K562 (cell line): ENCODE measurements around the gene METRNL. TPM values are rescaled to one million over a fixed set of nuclear protein-coding genes. Genes with fewer than 3 reads are reported as not detected.
A peak's percentile ranks its signal among the peaks of the same experiment; 100 is the strongest.

Experiments
- ATAC-seq: fragments of 200-7000 bp; cut with Tn5 transposase; 3 replicates; pipeline ENCODE4 v1.9.1; 2020; ENCODE audit warnings: moderate library complexity
- BruUV-seq: library from RNA; stranded (reverse); fragments of 400-500 nt; replicated peaks from 2 replicates; lab custom pipeline; 2021; lab: Mats Ljungman, UMichigan
- CTCF ChIA-PET: fragments of 300-600 bp; formaldehyde crosslinking; extraction: SDS; loops from one replicate; lab custom pipeline; 2021; ENCODE audit warnings: low intra/inter-chr PET ratio; lab: Yijun Ruan, JAX
- POLR2A ChIA-PET: fragments of 300-600, 350-650 bp; sonication (Branson Sonifier 250); formaldehyde crosslinking; extraction: SDS; loops from one replicate; lab custom pipeline; 2021; ENCODE audit warnings: antibody characterized with exemption, inconsistent platforms; lab: Yijun Ruan, JAX
- DNase-seq, 4 experiments: peaks; one replicate each; pipeline versions ENCODE4 v3.0.0 to v3.0.0-alpha.2; 2011 to 2018; ENCODE audit warnings: low spot score in 3 of 4, mixed read lengths in 3 of 4; ENCODE audit errors: extremely low read depth in 1 of 4
- FAIRE-seq: peaks from 2 replicates; lab custom pipeline; 2011; peaks lifted over from hg19 to GRCh38; lab: Jason Lieb, UNC
- H2AFZ ChIP-seq: 2 replicates; pipeline ENCODE4 v1.6.0; 2011; ENCODE audit warnings: low read depth, low read length, control low read depth, inconsistent platforms
- H3K27ac ChIP-seq: fragments of 200-600 bp; 3 replicates; pipeline ENCODE4 v1.8.0; 2011; ENCODE audit warnings: low read depth, mild to moderate bottlenecking, control low read depth, inconsistent platforms, low read length, moderate library complexity, mixed read lengths; ENCODE audit errors: extremely low read depth
- H3K27me3 ChIP-seq, 2 experiments: fragments of 300-600 bp in 1 of 2; 2 replicates in 1 of 2; 3 replicates in 1 of 2; pipeline versions ENCODE4 v1.6.0 to v1.8.0; 2011; ENCODE audit warnings: inconsistent platforms in 2 of 2, low read length in 2 of 2, mild to moderate bottlenecking in 1 of 2, mixed read lengths in 1 of 2, moderate library complexity in 1 of 2; ENCODE audit not compliant: control insufficient read depth in 2 of 2, insufficient read depth in 2 of 2
- H3K36me3 ChIP-seq: fragments of 300-600 bp; 3 replicates; pipeline ENCODE4 v1.8.0; 2011; ENCODE audit warnings: mild to moderate bottlenecking, low read length, inconsistent platforms; ENCODE audit not compliant: control insufficient read depth, insufficient read depth
- H3K4me1 ChIP-seq, 2 experiments: fragments of 200-600 bp in 1 of 2; replicated peaks in 1 of 2; 2 replicates in 1 of 2; 3 replicates in 1 of 2; pipeline versions ENCODE4 v1.5.1 to v1.8.0; 2011; ENCODE audit warnings: inconsistent platforms in 2 of 2, low read length in 2 of 2, mild to moderate bottlenecking in 1 of 2, mixed read lengths in 1 of 2, moderate library complexity in 1 of 2; ENCODE audit not compliant: control insufficient read depth in 2 of 2, insufficient read depth in 2 of 2
- H3K4me2 ChIP-seq: 2 replicates; pipeline ENCODE4 v1.6.1; 2011; ENCODE audit warnings: low read length, control low read depth, inconsistent platforms, mixed read lengths; ENCODE audit not compliant: insufficient read depth
- H3K4me3 ChIP-seq: fragments of 200-600 bp; sonication (generic), shearing (Covaris generic); 2 replicates; pipeline ENCODE4 v1.5.1; 2016; ENCODE audit warnings: control low read depth, inconsistent platforms
- H3K79me2 ChIP-seq: fragments of 200-600 bp; 3 replicates; pipeline ENCODE4 v1.8.0; 2011; ENCODE audit warnings: low read length, inconsistent platforms; ENCODE audit not compliant: control insufficient read depth, insufficient read depth
- H3K9ac ChIP-seq, 2 experiments: 2 replicates each; pipeline versions ENCODE4 v1.6.0 to v1.6.1; 2011; ENCODE audit warnings: low read depth in 2 of 2, low read length in 2 of 2, control low read depth in 1 of 2, inconsistent platforms in 1 of 2, mild to moderate bottlenecking in 1 of 2, mixed read lengths in 1 of 2; ENCODE audit not compliant: insufficient read depth in 1 of 2
- H3K9me1 ChIP-seq: one replicate; pipeline ENCODE4 v1.6.0; 2011; ENCODE audit warnings: inconsistent platforms, mild to moderate bottlenecking, low read length, moderate library complexity; ENCODE audit not compliant: control insufficient read depth, insufficient read depth
- H3K9me3 ChIP-seq: replicated peaks from 2 replicates; pipeline ENCODE4 v1.5.1; 2011; ENCODE audit warnings: low read depth, low read length, inconsistent platforms; ENCODE audit not compliant: control insufficient read depth, insufficient read depth
- H4K20me1 ChIP-seq: replicated peaks from 2 replicates; pipeline ENCODE4 v1.6.1; 2011; ENCODE audit warnings: low read length, inconsistent platforms, mixed read lengths; ENCODE audit not compliant: control insufficient read depth, insufficient read depth
- L3MBTL2 ChIP-seq: fragments of 450-650 bp; IDR thresholded peaks from 2 replicates; pipeline ENCODE4 v1.6.1; 2016; ENCODE audit warnings: mild to moderate bottlenecking, moderate library complexity
- MGA ChIP-seq: fragments of 450-650 bp; IDR thresholded peaks from 2 replicates; pipeline ENCODE4 v1.6.1; 2016; ENCODE audit warnings: mild to moderate bottlenecking, moderate library complexity
- NFRKB ChIP-seq: fragments of 450-650 bp; IDR thresholded peaks from 2 replicates; pipeline ENCODE4 v1.6.1; 2016; ENCODE audit warnings: low read depth
- ZNF583 ChIP-seq: fragments of 250-450 bp; sonication (Bioruptor Pico); IDR thresholded peaks from 2 replicates; pipeline ENCODE4 v1.4.0; 2020
- WGBS: fragments of 100-300 bp; shearing (Covaris generic); methylation state at CpG from one replicate; pipeline ENCODE4 v1.1.6; 2016; ENCODE audit warnings: low coverage, mixed read lengths; ENCODE audit not compliant: insufficient coverage; ENCODE audit errors: missing lambda C conversion rate; 5-methylcytosine and 5-hydroxymethylcytosine counted together
- in situ Hi-C: fragments of 300-500 bp; cut with MboI; formaldehyde crosslinking; loops from 4 replicates; pipeline ENCODE4 v1.15.0; 2018; ENCODE audit warnings: inconsistent platforms, mixed read lengths
- intact Hi-C: fragments of 100-400 bp; cut with micrococcal nuclease; formaldehyde crosslinking; loops from 2 replicates; pipeline ENCODE4 v1.14.2; 2022
- polyA plus RNA-seq, 8 experiments: library from polyadenylated mRNA; depleted of rRNA in 4 of 8; stranded (reverse) in 5 of 8; unstranded in 3 of 8; fragments of >200 nt; fragmentation: Nextera tagmentation in 2 of 8; fragmentation: Illumina TruSeq in 1 of 8; extraction: Ambion mirVana in 2 of 8; extraction: Trizol in 1 of 8; gene quantifications; 2 replicates each; pipeline versions ENCODE4 v1.2.1 to v1.2.3, GENCODE V29; 2011 to 2014; ENCODE audit warnings: inconsistent platforms in 1 of 8, missing spikeins in 1 of 8
- total RNA-seq, 7 experiments: library from RNA; depleted of rRNA in 6 of 7; stranded (reverse); fragments of >200 nt in 6 of 7; fragmentation: Illumina TruSeq in 2 of 7; extraction: Trizol in 2 of 7; gene quantifications; 2 replicates each; pipeline versions ENCODE4 v1.2.1 to v1.2.3, GENCODE V29; 2011 to 2021; ENCODE audit warnings: low replicate concordance in 1 of 7

Gene METRNL
- total and polyA plus RNA-seq, 9 of the 15 experiments (the other 6 are each of a cell fraction or from before 2014, with no cell fraction given), result 0.17 to 31.8 (median 2.9) TPM

DNA sequence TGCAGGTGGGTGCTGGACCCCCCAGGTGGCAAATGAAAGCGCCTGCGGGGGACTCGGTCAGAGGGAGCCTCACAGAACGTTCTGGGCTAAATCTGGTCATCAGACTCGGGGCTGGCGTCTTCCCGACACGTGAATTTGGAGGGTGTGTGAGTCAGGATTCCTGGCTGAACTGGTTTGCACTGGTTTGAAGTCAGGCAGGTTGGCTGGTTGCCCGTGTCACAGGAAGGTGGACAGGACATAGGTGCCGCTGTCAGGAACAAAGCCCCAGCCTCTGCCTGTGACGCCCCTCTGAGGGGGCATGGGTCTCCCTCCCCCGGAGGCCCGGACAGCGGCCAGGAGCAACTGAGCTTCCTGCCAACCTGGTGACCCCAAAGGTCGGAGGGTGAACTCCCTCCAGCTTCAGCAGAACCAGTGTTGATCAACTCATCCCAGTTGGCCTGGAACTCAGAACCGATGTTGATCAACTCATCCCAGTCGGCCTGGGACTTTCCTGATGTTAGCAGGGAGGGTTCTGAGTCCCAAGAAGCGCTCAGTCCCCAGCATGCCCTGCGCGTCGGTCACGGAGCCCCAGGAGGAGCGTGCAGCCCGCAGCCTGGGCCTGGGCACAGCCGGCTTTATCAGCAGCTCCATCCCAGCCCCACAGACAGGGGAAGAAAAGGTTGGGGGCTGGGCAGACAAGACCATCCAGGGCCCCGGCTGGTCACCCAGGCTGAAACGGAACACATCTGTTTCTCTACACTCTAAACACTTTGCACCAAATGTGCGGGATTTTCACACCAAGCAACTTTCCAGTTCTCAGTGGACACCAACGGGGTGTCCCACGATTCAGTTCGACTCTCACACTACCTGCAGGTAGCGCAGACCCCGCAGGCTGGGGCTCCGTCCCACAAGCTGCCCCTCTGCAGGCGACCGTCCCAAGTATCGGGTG is 14.4 kb upstream of the METRNL start:
- in situ Hi-C loops, result no loop called here
- ATAC-seq, result peak; percentile 34
- BruUV-seq, result no TSS peak
- Histone ChIP-seq H3K36me3 (no peaks in the 10 kb centered on the region), H3K9me3 (no peaks in the 10 kb centered on the region), H3K9ac (peak overlapping the region in 1 of 2 experiments; percentile 78; a peak in 2 of 4 replicates), H4K20me1 (no peaks in the 10 kb centered on the region; the same call in 1 of the 2 replicates), H3K27me3 (peaks cover 11 to 36% of the 10 kb centered on the region in 2 experiments; a peak in 3 of 5 replicates), H3K27ac (no peak overlapping the region), H3K4me1 (peaks cover 8 to 72% of the 10 kb centered on the region in 2 experiments), H2AFZ (peak overlapping the region; percentile 66; the same call in 1 of the 2 replicates), H3K79me2 (no peaks in the 10 kb centered on the region), H3K9me1 (peaks cover 3% of the 10 kb centered on the region), H3K4me2 (peak overlapping the region; percentile 36; the same call in 1 of the 2 replicates), H3K4me3 (no peak overlapping the region)
- peak; percentile 59 for FAIRE-seq
- 31% methylated on average over 33 of the region's 37 CpGs for WGBS
- peak in 1 of 4 experiments; percentile 26 for DNase-seq
- ChIA-PET POLR2A (interaction anchor here (1.0 to 1.1 kb wide), 2 partner anchors 11 to 14 kb away, joined by 3 to 5 read pairs; partner anchors contain the start of gene METRNL), CTCF (no interaction called here)
- intact Hi-C loops, result no loop called here
- TF ChIP-seq NFRKB (no peak), L3MBTL2 (peak; percentile 77), ZNF583 (no peak), MGA (peak; percentile 47)
